Effector CD8-positive, alpha-beta T cell (primary cell): ENCODE data around the gene ERCC6L.

Source experiments
- DNase-seq: peaks from one replicate; lab custom pipeline; 2025; lab: John Stamatoyannopoulos, UW
- total RNA-seq, 4 experiments: gene quantifications; one replicate each; lab custom pipeline; 2026; lab: John Stamatoyannopoulos, UW

ERCC6L gene, protein sequence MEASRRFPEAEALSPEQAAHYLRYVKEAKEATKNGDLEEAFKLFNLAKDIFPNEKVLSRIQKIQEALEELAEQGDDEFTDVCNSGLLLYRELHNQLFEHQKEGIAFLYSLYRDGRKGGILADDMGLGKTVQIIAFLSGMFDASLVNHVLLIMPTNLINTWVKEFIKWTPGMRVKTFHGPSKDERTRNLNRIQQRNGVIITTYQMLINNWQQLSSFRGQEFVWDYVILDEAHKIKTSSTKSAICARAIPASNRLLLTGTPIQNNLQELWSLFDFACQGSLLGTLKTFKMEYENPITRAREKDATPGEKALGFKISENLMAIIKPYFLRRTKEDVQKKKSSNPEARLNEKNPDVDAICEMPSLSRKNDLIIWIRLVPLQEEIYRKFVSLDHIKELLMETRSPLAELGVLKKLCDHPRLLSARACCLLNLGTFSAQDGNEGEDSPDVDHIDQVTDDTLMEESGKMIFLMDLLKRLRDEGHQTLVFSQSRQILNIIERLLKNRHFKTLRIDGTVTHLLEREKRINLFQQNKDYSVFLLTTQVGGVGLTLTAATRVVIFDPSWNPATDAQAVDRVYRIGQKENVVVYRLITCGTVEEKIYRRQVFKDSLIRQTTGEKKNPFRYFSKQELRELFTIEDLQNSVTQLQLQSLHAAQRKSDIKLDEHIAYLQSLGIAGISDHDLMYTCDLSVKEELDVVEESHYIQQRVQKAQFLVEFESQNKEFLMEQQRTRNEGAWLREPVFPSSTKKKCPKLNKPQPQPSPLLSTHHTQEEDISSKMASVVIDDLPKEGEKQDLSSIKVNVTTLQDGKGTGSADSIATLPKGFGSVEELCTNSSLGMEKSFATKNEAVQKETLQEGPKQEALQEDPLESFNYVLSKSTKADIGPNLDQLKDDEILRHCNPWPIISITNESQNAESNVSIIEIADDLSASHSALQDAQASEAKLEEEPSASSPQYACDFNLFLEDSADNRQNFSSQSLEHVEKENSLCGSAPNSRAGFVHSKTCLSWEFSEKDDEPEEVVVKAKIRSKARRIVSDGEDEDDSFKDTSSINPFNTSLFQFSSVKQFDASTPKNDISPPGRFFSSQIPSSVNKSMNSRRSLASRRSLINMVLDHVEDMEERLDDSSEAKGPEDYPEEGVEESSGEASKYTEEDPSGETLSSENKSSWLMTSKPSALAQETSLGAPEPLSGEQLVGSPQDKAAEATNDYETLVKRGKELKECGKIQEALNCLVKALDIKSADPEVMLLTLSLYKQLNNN
- total RNA-seq = 0.97 to 2.6 (median 2.3) reads per million in 4 experiments

DNA sequence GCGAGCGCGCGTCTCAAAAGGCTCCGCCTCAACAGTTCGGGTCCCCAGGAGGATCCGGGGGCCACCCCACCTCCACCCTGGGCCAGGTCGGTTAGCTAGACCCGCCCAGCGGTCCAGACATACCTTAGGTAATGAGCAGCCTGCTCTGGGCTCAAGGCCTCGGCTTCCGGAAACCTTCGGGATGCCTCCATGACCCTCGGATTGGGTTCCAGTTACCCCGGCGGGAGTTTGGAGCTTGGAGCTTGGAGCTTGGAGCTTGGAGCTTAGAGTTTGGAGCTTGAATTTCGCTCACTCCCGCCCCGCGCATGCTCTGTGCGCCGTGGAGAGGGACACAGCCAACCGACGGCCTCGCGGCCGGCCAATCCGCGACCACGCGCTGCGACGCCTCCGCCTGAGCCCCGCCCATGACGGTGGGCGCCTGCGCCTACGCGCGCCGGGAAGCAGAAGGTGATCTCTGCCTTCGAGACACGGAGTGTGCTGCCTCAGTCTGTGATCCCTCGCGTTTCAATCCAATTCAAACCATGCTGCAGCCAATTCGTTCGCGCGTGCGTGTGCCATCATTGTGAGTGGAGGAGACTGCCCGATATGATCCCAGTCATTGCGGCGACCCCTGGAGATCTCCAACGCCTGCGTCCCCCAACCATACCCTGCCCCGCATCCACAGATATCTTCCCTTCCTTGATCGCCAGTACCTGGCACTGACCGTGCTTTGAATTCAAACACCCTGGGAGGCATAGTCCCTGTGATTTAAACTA lies at the start of gene ERCC6L:
Gene ERCC6L (minus strand): TSS at position 307 of the 755 bp plus-strand sequence. CDS start 116 bp downstream, at position 191.
- peak; percentile 76 for DNase-seq

DNA sequence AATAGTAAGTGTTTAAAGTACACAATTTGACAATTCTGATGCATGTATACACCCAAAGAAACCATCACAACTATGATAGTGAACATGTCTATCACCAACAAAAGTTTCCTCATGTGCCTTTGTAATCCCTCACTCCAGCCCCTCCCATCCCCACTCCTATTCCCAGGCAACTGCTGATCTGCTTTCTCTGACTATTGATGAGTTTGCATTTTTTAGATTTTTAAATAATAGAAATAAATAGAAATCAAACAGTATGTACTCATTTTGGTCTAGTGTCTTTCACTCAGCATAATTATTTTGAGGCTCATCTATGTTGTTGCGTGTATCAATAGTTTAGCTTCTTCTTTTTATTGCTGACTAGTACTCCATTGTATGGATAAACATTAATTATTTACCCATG lies 43.5 kb upstream of the ERCC6L start:
- no peak for DNase-seq

DNA sequence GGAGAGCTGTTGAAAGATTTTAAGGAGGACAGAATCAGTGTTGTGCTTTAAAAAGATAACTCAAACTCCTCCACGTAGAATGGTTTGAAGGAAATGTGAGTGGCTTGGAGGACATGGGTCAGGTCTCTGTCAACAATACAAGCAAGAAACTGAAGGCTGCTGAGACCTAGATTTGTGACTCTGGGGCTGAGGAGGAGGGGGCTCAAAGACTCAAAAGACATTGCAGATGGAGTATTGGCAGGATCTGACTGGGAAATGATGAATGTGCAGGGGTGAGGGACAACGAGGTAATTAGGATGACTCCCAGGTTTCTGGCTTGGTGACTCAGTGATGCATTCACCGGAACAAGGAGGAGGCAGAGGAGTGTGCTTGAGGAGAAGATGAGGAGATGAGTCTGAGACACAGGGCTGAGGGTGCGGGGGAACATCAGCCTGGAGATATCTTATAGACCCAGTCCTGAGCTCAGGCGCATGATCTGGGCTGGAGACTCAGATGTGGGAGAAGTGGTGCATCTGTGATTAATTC lies 41.6 kb upstream of the ERCC6L start:
- no peak for DNase-seq

DNA sequence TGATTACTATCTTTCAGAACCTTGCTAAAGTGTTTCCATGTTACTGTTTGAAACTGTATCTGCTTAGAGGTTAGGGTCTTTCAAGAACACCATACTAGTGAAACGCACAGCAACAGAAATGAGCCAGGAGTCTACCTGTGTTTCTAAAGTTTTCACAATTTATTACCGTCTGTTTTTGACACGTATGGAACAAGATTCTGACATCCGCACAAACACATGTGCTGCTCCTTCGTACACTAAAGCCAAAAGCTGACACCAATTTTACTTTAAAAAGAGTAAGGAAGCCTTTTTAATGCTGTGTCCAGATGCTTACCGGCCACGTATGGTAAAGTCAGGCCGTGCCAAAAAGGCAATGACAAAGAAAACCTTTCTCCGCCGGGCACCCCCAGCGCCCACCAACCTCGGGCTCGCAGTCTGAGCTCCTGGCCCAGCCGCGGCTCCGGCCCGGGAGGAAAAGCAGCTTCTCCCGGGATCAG lies 37.7 kb upstream of the ERCC6L start:
- no peak for DNase-seq

DNA sequence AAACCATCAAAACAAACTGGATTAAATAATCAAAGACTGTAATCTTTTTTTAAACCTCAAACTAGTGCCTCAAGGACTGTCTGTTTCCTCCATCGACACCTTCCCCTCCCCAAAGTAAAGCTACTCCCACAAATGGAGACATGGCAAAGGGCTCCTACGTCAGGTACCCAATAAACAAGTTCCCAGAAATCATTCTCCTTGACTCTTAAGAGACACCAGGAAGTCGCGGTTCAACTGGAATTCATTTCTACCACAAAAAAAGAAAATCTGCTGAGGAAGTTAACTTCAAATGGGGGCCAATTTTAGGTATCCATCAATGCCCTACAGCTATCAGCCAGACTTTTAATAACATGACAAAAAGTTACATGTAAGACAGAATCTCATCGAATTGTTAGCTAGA lies 35.7 kb upstream of the ERCC6L start:
- no peak for DNase-seq

DNA sequence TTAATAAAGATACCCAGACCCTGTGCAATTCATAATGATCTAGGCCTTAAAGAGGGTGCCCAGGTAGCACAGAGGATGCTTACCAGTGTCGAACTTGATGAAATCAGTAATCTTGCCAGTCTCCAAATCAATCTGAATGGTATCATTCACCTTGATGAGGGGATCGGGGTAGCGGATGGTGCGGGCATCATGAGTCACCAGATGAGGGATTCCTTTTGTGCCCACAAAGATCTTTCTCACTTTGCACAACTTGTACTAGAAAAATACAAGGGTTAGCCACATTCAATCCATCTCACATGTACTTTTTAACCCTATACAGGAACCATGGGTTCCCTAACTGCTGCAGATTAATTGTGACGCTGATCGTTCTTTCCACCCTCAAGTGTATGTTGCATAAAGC lies 34.9 kb upstream of the ERCC6L start:
- DNase-seq = no peak

DNA sequence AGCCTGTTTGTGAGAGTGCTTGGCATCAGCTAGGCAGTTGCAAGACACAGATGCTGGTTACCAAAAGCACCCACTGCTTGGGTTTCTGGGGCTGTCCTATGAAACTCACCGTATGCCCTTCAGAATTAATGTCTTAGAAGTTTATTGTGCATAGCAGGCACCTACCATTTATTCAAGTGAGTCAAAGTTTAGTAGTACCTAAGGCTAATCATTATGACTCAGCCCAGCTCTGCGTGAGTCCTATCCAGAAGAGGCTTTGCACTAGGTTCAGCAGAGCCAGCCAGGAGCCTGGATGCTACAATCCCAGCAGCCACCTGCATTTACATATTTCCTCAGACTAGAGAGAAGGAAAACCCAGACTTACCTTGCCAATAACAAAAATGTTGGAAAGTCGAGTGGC lies 34.0 kb upstream of the ERCC6L start:
- DNase-seq = no peak

DNA sequence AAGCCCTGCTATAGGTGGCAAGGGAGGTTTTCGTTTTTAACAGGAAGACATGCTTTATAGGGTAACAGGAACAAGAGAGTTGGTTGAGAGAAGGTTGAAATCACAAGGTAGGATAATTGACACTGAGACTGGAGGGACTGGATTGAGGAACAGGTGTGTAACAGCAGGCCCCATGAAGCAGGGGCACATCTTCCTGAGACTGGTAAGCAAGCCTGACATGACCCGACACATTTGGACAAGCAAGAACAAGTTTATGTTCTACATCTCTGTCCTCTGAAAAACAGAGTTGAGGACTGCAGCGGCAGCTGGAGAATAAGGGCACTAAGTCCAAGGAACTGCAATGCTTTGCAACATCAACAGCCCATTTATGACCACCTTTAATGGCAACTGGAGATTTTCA lies 33.0 kb upstream of the ERCC6L start:
- no peak for DNase-seq

DNA sequence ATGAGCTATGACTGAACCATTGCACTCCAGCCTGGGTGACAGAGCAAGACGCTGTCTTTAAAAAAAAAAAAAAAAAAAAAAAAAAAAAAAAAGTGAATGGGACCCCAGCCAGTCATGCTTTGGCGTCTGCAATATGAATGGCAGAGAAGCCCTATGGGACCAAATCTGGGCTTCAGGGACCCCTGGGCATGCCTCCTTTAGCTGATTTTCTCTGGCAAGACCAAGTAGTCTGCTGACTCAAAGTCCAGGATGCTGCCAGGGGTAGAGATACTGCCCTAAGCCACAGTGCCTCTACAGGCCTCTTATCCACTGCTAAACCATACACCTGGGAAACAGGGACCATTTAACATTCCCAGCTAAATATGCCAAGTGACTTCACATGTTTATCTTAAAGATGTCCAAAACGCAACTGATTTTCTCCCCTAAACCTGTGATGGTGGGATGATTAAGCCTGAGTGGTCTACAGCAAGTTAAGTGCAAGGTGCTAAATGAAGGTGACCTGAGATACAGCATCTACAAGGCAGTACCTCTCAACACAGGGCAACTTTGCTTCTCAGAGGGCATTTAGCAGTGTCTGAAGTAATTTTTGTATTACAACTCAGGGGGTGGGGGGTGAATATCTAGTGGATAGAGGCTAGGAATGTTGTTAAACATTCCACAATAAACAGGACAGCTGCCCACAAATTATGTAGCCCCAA lies 32.4 kb upstream of the ERCC6L start:
- DNase-seq = no peak

DNA sequence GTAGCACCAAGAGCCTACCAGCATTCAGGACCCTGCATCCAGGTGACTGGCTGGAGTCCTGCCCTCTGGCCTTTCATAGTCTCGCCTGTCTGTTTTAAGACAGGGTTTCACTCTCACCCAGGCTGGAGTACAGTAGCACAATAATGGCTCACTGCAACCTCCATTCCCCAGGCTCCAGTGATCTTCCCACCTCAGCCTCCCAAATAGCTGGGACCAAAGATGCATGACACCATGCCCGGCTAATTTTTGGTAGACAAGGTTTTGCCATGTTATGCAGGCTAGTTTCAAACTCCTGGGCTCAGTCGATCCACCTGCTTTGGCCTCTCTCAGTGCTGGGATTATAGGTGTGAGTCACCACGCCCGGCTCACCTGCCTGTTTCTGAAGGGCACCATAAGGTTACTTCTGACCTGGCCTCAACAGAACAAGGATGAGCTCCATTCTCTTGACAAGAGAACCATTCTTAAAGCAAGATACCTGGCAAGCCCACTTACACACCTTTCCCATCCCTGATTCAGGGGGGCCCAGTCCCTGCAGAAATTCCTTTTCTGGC lies 31.6 kb upstream of the ERCC6L start:
- DNase-seq = no peak

DNA sequence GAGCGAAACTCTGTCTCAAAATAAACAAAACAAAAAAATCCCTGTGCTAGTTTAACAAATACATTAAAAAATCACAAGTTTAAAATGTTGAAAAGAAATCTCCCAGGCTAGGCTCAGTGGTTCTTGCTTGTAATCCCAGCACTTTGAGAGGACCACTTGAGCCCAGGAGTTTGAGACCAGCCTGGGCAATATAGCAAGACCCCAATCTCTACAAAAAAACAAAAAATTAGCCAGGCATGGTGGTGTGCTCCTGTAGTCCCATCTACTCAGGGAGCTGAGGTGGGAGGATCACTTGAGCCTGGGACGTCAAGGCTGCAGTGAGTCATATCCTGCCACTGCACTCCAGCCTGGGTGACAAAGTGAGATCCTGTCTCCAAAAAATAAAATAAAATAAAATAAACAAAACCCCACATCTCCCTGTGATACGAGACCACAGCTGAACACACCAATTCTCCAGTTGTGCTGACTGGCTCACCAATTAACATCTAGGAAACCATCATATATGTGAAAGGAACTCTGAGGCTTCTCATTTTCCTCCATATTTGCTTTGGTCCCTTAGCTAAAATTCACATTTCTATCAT lies 30.9 kb upstream of the ERCC6L start:
- no peak for DNase-seq

DNA sequence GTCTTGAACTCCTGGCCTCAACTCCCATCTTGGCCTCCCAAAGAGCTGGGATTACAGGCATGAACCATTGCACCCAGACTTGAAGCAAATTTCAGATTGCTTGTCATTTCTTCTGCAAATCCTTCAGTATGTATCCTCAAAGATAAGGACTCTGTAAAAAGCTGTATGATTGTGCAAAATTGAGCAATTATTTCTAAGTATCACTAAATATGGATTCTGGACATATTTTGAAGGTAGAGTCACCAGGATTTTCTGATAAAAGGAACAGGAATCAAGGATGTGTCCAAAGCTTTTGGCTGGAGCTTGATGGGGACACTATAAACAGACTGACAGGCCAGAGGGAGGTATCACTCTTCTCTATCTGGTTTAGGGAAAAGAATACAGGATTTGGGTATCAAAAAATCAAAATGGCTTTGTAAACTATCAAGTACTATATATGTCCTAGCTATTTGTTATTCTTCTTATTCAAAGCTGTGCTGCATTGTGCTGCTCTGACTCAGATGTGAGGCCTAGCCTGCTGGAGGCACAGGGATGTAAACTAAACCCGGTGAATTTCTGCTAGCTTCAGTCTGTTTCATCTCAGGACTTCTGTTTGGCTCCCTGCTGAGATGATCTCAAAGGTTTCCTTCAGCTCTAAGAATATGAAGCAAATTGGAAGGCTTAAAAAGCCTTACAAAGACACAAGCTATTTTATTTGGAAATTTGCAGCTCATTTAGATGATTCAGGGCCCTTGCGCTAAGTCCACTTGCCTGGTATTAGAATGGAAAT lies 30.0 kb upstream of the ERCC6L start:
- no peak for DNase-seq

DNA sequence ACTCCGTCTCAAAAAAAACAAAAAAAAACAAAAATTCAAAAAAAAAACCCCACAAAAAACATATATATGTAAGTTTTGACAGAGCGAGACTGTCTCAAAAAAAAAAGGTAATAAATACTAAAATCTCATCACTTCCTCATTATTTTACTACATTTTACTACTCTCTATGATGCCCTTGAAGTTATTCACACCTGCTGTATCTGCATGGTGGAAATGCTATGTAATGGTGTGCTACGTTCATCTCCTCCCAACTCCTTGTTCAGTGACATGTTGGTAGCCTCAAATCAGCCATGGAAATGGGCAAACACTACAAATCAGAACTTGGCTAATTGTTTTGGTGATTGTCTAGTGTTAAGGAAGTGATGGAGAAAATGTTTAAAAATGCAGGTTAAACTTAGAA lies 26.4 kb upstream of the ERCC6L start:
- no peak for DNase-seq

DNA sequence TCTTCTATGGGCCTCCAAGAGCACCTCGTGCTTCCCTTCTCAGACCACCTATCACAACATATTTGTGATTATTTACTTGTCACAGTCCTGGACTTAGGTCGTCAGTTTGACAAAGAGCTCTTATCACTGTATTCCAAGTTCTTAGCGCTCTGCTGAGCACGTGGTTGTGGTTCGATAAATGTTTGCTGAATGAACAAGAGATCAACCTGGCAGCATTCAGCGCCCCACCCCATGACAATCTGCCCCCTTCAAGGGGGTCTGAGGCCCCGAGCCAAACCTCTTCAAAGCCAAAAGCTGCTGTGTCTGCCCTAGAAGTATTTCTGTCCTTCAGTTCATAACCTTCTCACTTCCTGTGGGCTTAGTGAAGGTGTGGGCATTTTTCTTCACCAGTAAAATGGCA lies 23.2 kb upstream of the ERCC6L start:
- no peak for DNase-seq

DNA sequence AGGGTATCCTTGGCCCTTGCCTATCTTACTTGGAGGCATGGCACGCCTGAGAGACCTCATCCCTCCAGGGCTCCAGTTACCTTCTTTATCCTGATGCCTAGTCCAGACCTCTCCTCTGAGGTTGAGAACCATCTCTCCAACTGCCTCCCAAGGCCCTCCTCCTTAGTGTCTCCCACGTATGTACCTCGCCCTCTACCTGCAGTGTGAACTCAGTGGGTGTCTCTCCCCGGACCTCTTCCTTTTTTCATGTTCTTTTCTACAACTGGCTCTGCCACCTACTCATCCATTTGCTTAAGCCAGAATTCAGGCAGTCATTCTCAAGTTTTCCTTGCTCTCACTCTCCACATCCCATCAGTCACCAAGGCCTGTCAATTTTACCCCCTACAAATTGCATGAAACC lies 21.6 kb upstream of the ERCC6L start:
- DNase-seq = no peak

DNA sequence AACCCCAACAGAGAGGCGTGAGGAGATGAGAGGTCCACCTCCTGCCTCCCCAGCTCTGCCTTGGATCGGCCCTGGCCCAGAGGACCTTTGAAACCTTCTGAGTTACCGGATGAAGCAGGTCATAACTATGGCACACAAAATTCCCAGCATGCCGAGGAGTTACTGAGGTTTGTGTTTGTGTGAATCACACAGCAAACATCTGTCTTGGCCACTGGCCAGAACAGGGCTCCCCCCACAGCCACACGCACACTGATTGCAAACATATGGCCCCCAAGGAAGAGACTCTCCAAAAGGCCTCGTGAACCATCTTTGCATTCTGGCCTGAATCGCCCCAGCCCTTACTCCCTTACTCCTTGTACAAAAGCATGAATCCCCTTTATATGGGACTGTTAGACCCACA lies 19.3 kb upstream of the ERCC6L start:
- no peak for DNase-seq

DNA sequence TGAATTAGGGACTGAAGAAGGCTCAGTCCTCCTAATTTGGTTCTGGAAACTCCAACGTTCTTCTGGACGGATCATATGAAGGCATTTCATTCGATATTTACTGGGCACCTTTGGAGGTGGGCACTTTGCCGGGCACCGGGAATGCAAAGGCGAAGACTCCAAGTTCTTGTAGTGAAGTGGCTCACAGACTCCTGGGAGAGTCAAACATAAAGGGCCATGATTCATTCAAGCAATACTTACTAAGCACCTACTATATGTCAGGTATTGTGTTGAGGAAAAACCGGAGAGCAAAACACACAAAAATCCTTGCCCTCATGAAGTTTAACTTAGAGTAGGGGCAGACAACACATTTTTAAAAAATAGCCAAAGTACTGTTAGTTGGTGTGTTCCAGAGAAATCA lies 17.0 kb upstream of the ERCC6L start:
- DNase-seq = no peak

DNA sequence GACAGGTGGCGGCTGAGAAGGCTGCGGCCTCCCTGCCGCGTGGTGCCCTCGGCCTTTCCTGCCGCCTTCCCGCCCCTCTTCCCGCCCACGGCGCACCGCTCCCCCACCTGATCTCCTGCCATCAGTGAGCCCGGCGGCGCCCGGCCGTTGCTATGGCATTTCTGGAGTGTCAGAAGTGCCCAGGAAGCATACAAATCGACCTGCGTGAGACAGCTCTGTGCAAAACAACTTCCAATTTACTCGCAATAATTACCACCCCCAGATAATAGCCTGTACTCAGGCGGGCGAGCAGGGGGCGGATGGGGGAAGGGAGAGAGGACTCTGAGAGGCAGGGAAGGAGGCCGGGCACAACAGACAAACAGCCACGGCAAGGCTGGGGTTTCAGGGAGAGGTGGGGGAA lies 16.6 kb upstream of the ERCC6L start:
- DNase-seq = no peak

DNA sequence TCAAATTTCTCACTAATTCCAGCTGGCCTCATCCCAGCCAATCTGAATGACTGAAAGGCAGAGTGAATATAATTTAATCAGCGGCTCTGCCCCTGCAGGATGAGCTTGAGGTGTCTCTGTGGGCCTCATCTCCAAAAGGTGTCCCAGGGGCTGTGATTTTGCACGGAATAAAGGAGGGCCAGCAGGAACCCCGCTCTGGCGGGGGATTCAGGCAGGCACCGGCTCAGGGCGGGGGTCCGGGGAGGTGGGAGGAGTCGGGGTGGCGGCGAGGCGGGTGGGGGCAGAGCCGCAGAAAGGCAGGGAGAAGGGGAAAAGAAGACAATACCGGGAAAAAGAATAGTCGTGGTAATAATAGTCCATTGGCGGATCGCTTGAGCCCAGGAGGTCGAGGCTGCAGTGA lies 16.0 kb upstream of the ERCC6L start:
- no peak for DNase-seq
